ENCODE measurements around the gene BABAM2. TPM values are rescaled to one million over a fixed set of nuclear protein-coding genes. Genes with fewer than 3 reads are reported as not detected.

Gene BABAM2
- polyA plus RNA-seq, 3 donors: 33.2 to 52.8 (median 49.3) TPM

- Histone ChIP-seq H3K27me3 (ENCODE audit: control insufficient read depth in 2 of 2, insufficient read depth in 2 of 2, low read length in 2 of 2) (no peaks in the 10 kb centered on the region), H3K9me3 (replicated peaks in 1 of 2; ENCODE audit: control insufficient read depth in 1 of 2, insufficient read depth in 1 of 2, low read length in 2 of 2) (no peaks in the 10 kb centered on the region), H3K4me2 (replicated peaks; ENCODE audit: extremely low read depth, low read length, poor library complexity, severe bottlenecking) (no peak overlapping the region), H3K4me3 (replicated peaks in 1 of 3; ENCODE audit: low read depth in 2 of 3, low read length in 3 of 3) (no peak overlapping the region), H3K4me1 (ENCODE audit: control insufficient read depth in 1 of 2, insufficient read depth in 2 of 2, low read length in 2 of 2) (no peaks in the 10 kb centered on the region), H4K20me1 (ENCODE audit: insufficient read depth, low read length) (no peaks in the 10 kb centered on the region), H3K79me2 (ENCODE audit: insufficient read depth, low read length) (no peaks in the 10 kb centered on the region), H3K9ac (ENCODE audit: insufficient read depth, low read length, poor library complexity, severe bottlenecking) (no peak overlapping the region), H3K27ac (ENCODE audit: low read depth in 1 of 2, low read length in 2 of 2) (no peak overlapping the region), H2AFZ (ENCODE audit: insufficient read depth, low read depth, low read length, poor library complexity, severe bottlenecking) (no peak overlapping the region), H3K36me3 (replicated peaks in 1 of 2; ENCODE audit: control insufficient read depth in 1 of 2, insufficient read depth in 2 of 2, low read length in 2 of 2) (no peaks in the 10 kb centered on the region)
- no peak for TF ChIP-seq CTCF (IDR thresholded peaks at IDR 0.05)
- Mint-ChIP-seq H3K27ac (no peak overlapping the region), H3K36me3 (peaks cover 11 to 12% of the 10 kb centered on the region in 2 donors), H3K27me3 (ENCODE audit: low read depth in 3 of 3) (peaks cover 0 to 5% (median 0%) of the 10 kb centered on the region in 3 donors), H3K9me3 (peaks cover 0 to 6% (median 0%) of the 10 kb centered on the region in 7 donors), H3K4me3 (no peak overlapping the region), H3K4me1 (peaks cover 5% of the 10 kb centered on the region)
- intact Hi-C loops (cut with micrococcal nuclease): no loop called here
- WGBS (ENCODE audit: insufficient coverage): no CpG with 5 or more reads among the region's 2 CpGs
- no peak for DNase-seq
These were observed 205.9 kb downstream of the BABAM2 start for GRCh38 chr2:28096421-28096820.

- Histone ChIP-seq H3K4me3 (replicated peaks in 1 of 3; ENCODE audit: low read depth in 2 of 3, low read length in 3 of 3) (no peak overlapping the region), H3K9me3 (replicated peaks in 1 of 2; ENCODE audit: control insufficient read depth in 1 of 2, insufficient read depth in 1 of 2, low read length in 2 of 2) (no peaks in the 10 kb centered on the region), H2AFZ (ENCODE audit: insufficient read depth, low read depth, low read length, poor library complexity, severe bottlenecking) (no peak overlapping the region), H4K20me1 (ENCODE audit: insufficient read depth, low read length) (no peaks in the 10 kb centered on the region), H3K27ac (ENCODE audit: low read depth in 1 of 2, low read length in 2 of 2) (no peak overlapping the region), H3K27me3 (ENCODE audit: control insufficient read depth in 2 of 2, insufficient read depth in 2 of 2, low read length in 2 of 2) (no peaks in the 10 kb centered on the region), H3K79me2 (ENCODE audit: insufficient read depth, low read length) (no peaks in the 10 kb centered on the region), H3K9ac (ENCODE audit: insufficient read depth, low read length, poor library complexity, severe bottlenecking) (no peak overlapping the region), H3K4me2 (replicated peaks; ENCODE audit: extremely low read depth, low read length, poor library complexity, severe bottlenecking) (no peak overlapping the region), H3K4me1 (ENCODE audit: control insufficient read depth in 1 of 2, insufficient read depth in 2 of 2, low read length in 2 of 2) (no peaks in the 10 kb centered on the region), H3K36me3 (replicated peaks in 1 of 2; ENCODE audit: control insufficient read depth in 1 of 2, insufficient read depth in 2 of 2, low read length in 2 of 2) (no peaks in the 10 kb centered on the region)
- TF ChIP-seq CTCF (IDR thresholded peaks at IDR 0.05): no peak
- peaks cover 0 to 6% (median 0%) of the 10 kb centered on the region in 7 donors for H3K9me3 Mint-ChIP-seq
- peaks cover 0 to 5% (median 0%) of the 10 kb centered on the region in 3 donors for H3K27me3 Mint-ChIP-seq (ENCODE audit: low read depth in 3 of 3)
- DNase-seq: no peak
- intact Hi-C loops (cut with micrococcal nuclease): no loop called here
- 83% methylated on average over 1 of the region's 4 CpGs for WGBS (ENCODE audit: insufficient coverage)
- peaks cover 5% of the 10 kb centered on the region for H3K4me1 Mint-ChIP-seq
- H3K27ac Mint-ChIP-seq: no peak overlapping the region
- H3K4me3 Mint-ChIP-seq: no peak overlapping the region
- H3K36me3 Mint-ChIP-seq: peaks cover 14 to 17% of the 10 kb centered on the region in 2 donors
These were observed 208.1 kb downstream of the BABAM2 start for GRCh38 chr2:28098501-28099225.
